ENCODE data around the gene PACS1. TPM values are rescaled to one million over a fixed set of nuclear protein-coding genes. Genes with fewer than 3 reads are reported as not detected.
A peak's percentile ranks its signal among the peaks of the same experiment; 100 is the strongest.

Gene PACS1
- polyA plus RNA-seq, 1 of the 3 experiments (the other 2 are of a cell fraction), result 37.3 TPM

DNA sequence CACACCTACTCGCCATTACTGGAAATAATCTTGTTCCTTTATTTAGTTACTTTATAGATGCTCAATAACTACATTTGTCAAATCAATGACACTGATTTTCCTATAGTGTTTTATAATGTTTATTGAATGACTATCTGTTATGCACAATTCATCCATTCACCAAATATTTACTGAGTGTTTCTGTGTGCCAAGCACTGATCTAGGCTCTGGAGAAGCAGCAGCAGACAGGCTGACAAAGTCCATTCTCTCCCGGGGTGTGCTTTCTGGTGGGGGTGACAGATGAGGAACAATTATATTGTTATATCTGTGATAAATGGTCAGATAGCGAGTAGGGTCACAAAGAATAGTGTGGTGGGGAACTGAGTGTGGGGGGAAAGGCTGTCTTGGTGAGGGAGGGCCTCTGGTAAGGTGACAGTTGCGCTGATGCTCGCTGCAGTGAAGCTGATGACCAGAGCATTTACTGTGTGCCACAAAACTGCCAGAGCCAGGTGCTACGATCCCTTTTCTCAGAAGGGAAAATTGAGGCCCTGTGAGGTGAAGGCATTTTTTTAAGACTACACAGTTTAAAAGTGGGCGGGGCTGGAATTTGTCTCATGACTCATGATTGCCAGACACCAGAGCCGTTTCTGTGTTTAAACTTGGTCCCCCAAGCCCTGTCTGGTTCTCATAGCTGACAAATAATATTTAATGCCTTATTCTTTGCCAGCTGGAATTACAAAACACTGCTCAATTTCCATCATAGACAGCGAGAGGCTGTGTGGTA is 10.2 kb downstream of the PACS1 start:
- Histone ChIP-seq H3K9ac (peak overlapping the region; percentile 37; the same call in 1 of the 2 replicates), H3F3A (replicated peaks; ENCODE audit: insufficient read depth) (peaks cover 31% of the 10 kb centered on the region), H3K27ac (ENCODE audit: low read depth in 2 of 2, low read length in 1 of 2) (peak overlapping the region; percentile 58 to 80), H3K4me2 (peak overlapping the region; percentile 54; the same call in 1 of the 2 replicates), H3K27me3 (ENCODE audit: insufficient read depth) (no peaks in the 10 kb centered on the region), H3K79me2 (ENCODE audit: insufficient read depth) (peaks cover 100% of the 10 kb centered on the region), H3K9me3 (no peaks in the 10 kb centered on the region), H2AFZ (ENCODE audit: low read depth) (no peak overlapping the region), H3K4me3 (ENCODE audit: low read depth in 2 of 2, low read length in 1 of 2) (no peak overlapping the region), H4K20me1 (ENCODE audit: insufficient read depth) (peaks cover 49% of the 10 kb centered on the region), H3K9me2 (no peaks in the 10 kb centered on the region), H3K4me1 (ENCODE audit: control insufficient read depth in 1 of 2, insufficient read depth in 2 of 2, low read depth in 1 of 2, low read length in 1 of 2) (peaks cover 41 to 51% of the 10 kb centered on the region in 2 experiments), H3K36me3 (replicated peaks in 1 of 2; ENCODE audit: control insufficient read depth in 1 of 2, insufficient read depth in 2 of 2, low read length in 1 of 2) (peaks cover 4 to 8% of the 10 kb centered on the region in 2 experiments)
- ChIA-PET POLR2A (no interaction called here), CTCF (interaction anchor here (1.0 to 8.2 kb wide), 3 partner anchors 10 to 55 kb away, joined by 3 to 71 read pairs (median 9); partner anchors contain the start of gene PACS1)
- no peak for DNase-seq
- WGBS (ENCODE audit: low lambda C conversion rate), result 44% methylated on average over 8 of the region's 9 CpGs
- TF ChIP-seq RCOR1 (IDR thresholded peaks at IDR 0.05; ENCODE audit: low read length) (peak; percentile 31; the same call in 1 of the 2 replicates), NFIC (IDR thresholded peaks at IDR 0.05; ENCODE audit: borderline replicate concordance) (peak; percentile 10; the same call in 1 of the 2 replicates), GABPA (IDR thresholded peaks at IDR 0.05; ENCODE audit: low read depth) (no peak), YY1 (IDR thresholded peaks at IDR 0.05; ENCODE audit: low read depth) (no peak), CHD2 (IDR thresholded peaks at IDR 0.05; ENCODE audit: low read length, partially characterized antibody) (no peak), MEF2A (IDR thresholded peaks at IDR 0.05; ENCODE audit: borderline replicate concordance, low read depth) (no peak), FOXJ3 (CRISPR knock-in tag; IDR thresholded peaks at IDR 0.05) (no peak), ELF1 (IDR thresholded peaks at IDR 0.05) (no peak), SIN3A (IDR thresholded peaks at IDR 0.05; ENCODE audit: borderline replicate concordance, low read depth, low read length) (no peak), MXI1 (IDR thresholded peaks at IDR 0.05; ENCODE audit: low read depth, low read length) (no peak), ZBTB33 (IDR thresholded peaks at IDR 0.05; ENCODE audit: borderline replicate concordance, low read depth) (no peak), POLR2AphosphoS5 (IDR thresholded peaks at IDR 0.05; ENCODE audit: low read depth, low read length) (no peak; the same call in 1 of the 2 replicates), RFX5 (IDR thresholded peaks at IDR 0.05; ENCODE audit: low read length) (no peak), TAF1 (IDR thresholded peaks at IDR 0.05; ENCODE audit: borderline replicate concordance, low read depth, low read length) (no peak), RAD21 (IDR thresholded peaks at IDR 0.05; ENCODE audit: low read length) (no peak), EP300 (IDR thresholded peaks at IDR 0.05; ENCODE audit: borderline replicate concordance in 1 of 2, low read depth in 1 of 2, low read length in 1 of 2) (no peak), TEAD4 (IDR thresholded peaks at IDR 0.05; ENCODE audit: borderline replicate concordance, insufficient read depth) (0 out of 2 replicates have a peak, but pooled peaks have one; percentile 22), MAX (IDR thresholded peaks at IDR 0.05; ENCODE audit: low read depth) (no peak), NRF1 (IDR thresholded peaks at IDR 0.05; ENCODE audit: low read depth, low read length) (no peak), PBX3 (IDR thresholded peaks at IDR 0.05) (peak; percentile 71), JUND (IDR thresholded peaks at IDR 0.05) (peak; percentile 64), GATA2 (CRISPR knock-in tag; IDR thresholded peaks at IDR 0.05) (no peak)
- TF ChIP-seq, protein P1, sequence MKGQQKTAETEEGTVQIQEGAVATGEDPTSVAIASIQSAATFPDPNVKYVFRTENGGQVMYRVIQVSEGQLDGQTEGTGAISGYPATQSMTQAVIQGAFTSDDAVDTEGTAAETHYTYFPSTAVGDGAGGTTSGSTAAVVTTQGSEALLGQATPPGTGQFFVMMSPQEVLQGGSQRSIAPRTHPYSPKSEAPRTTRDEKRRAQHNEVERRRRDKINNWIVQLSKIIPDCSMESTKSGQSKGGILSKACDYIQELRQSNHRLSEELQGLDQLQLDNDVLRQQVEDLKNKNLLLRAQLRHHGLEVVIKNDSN (IDR thresholded peaks at IDR 0.05; ENCODE audit: borderline replicate concordance, low read depth), result no peak
- TF ChIP-seq, protein P2, sequence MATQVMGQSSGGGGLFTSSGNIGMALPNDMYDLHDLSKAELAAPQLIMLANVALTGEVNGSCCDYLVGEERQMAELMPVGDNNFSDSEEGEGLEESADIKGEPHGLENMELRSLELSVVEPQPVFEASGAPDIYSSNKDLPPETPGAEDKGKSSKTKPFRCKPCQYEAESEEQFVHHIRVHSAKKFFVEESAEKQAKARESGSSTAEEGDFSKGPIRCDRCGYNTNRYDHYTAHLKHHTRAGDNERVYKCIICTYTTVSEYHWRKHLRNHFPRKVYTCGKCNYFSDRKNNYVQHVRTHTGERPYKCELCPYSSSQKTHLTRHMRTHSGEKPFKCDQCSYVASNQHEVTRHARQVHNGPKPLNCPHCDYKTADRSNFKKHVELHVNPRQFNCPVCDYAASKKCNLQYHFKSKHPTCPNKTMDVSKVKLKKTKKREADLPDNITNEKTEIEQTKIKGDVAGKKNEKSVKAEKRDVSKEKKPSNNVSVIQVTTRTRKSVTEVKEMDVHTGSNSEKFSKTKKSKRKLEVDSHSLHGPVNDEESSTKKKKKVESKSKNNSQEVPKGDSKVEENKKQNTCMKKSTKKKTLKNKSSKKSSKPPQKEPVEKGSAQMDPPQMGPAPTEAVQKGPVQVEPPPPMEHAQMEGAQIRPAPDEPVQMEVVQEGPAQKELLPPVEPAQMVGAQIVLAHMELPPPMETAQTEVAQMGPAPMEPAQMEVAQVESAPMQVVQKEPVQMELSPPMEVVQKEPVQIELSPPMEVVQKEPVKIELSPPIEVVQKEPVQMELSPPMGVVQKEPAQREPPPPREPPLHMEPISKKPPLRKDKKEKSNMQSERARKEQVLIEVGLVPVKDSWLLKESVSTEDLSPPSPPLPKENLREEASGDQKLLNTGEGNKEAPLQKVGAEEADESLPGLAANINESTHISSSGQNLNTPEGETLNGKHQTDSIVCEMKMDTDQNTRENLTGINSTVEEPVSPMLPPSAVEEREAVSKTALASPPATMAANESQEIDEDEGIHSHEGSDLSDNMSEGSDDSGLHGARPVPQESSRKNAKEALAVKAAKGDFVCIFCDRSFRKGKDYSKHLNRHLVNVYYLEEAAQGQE (IDR thresholded peaks at IDR 0.05; ENCODE audit: low read depth, low read length), result 0 out of 2 replicates have a peak, but pooled peaks have one; percentile 22

Measured in SK-N-SH (cell line).